Body of pancreas (tissue), 4 donors: ENCODE data around the gene TMEM63C.

Experiments used
- CTCF ChIP-seq, 7 experiments: fragments of 450-650 bp in 4 of 7; fragments of 200-600 bp in 3 of 7; sonication (generic) in 3 of 7; IDR thresholded peaks; one replicate each; pipeline ENCODE4 v1.5.1; 2016 to 2019; ENCODE audit warnings: antibody characterized with exemption in 7 of 7
- POLR2A ChIP-seq, 3 donors: fragments of 450-650 bp; IDR thresholded peaks; one replicate each; pipeline ENCODE4 v1.6.1; 2016; ENCODE audit warnings: antibody characterized with exemption in 3 of 3, mild to moderate bottlenecking in 2 of 3

- TF ChIP-seq POLR2A (IDR thresholded peaks at IDR 0.05) (no peak), CTCF (IDR thresholded peaks at IDR 0.05) (no peak)
Measured at GRCh38 chr14:77143071-77143470, 38.5 kb upstream of the TMEM63C start.
